H9 (cell line): Measurements from ENCODE around the gene HLF. TPM values are rescaled to one million over a fixed set of nuclear protein-coding genes. Genes with fewer than 3 reads are reported as not detected.

ENCODE experiments used
- DNase-seq: peaks from one replicate; pipeline ENCODE4 v3.0.0-alpha.2; 2017
- H2AFZ ChIP-seq: one replicate; pipeline ENCODE4 v1.6.1; 2013; ENCODE audit warnings: mild to moderate bottlenecking, low read length, control low read depth, moderate library complexity
- H2AK5ac ChIP-seq: 2 replicates; pipeline ENCODE4 v1.6.1; 2013; ENCODE audit warnings: low read length, control low read depth, mixed read lengths; ENCODE audit not compliant: insufficient read length
- H2BK120ac ChIP-seq: one replicate; pipeline ENCODE4 v1.6.1; 2013; ENCODE audit warnings: low read depth, mild to moderate bottlenecking, low read length, control low read depth, inconsistent platforms; ENCODE audit not compliant: poor library complexity, severe bottlenecking
- H2BK12ac ChIP-seq: 2 replicates; pipeline ENCODE4 v1.6.1; 2013; ENCODE audit warnings: low read length, control low read depth, mixed read lengths, low read depth; ENCODE audit not compliant: insufficient read length
- H2BK15ac ChIP-seq: 2 replicates; pipeline ENCODE4 v1.6.1; 2013; ENCODE audit warnings: low read depth, low read length, control low read depth
- H2BK20ac ChIP-seq: one replicate; pipeline ENCODE4 v1.6.1; 2013; ENCODE audit warnings: low read depth, mild to moderate bottlenecking, low read length, control low read depth, inconsistent platforms; ENCODE audit not compliant: poor library complexity, severe bottlenecking
- H2BK5ac ChIP-seq: 2 replicates; pipeline ENCODE4 v1.6.1; 2013; ENCODE audit warnings: low read length, control low read depth, mixed read lengths; ENCODE audit not compliant: insufficient read length
- H3K14ac ChIP-seq: 2 replicates; pipeline ENCODE4 v1.6.1; 2013; ENCODE audit warnings: low read length, control low read depth; ENCODE audit not compliant: insufficient read depth
- H3K18ac ChIP-seq: 2 replicates; pipeline ENCODE4 v1.6.1; 2013; ENCODE audit warnings: low read depth, mild to moderate bottlenecking, mixed read lengths, low read length, control low read depth; ENCODE audit not compliant: insufficient read length
- H3K23ac ChIP-seq: 2 replicates; pipeline ENCODE4 v1.6.1; 2013; ENCODE audit warnings: low read length, control low read depth, mixed read lengths, low read depth; ENCODE audit not compliant: insufficient read length
- H3K23me2 ChIP-seq: 2 replicates; pipeline ENCODE4 v1.6.1; 2013; ENCODE audit warnings: low read depth, mild to moderate bottlenecking, mixed read lengths, low read length, control low read depth; ENCODE audit not compliant: insufficient read length, poor library complexity, severe bottlenecking
- H3K27ac ChIP-seq: 2 replicates; pipeline ENCODE4 v1.5.1; 2013; ENCODE audit warnings: low read length, control low read depth, mixed read lengths, low read depth; ENCODE audit not compliant: insufficient read length
- H3K27me3 ChIP-seq: 2 replicates; pipeline ENCODE4 v1.6.1; 2013; ENCODE audit warnings: low read length, control low read depth, inconsistent platforms; ENCODE audit not compliant: insufficient read depth
- H3K4ac ChIP-seq: 2 replicates; pipeline ENCODE4 v1.6.1; 2013; ENCODE audit warnings: low read depth, mild to moderate bottlenecking, control low read depth, inconsistent platforms, low read length, moderate library complexity
- H3K4me1 ChIP-seq: 2 replicates; pipeline ENCODE4 v1.6.1; 2013; ENCODE audit warnings: low read length, control low read depth, inconsistent platforms; ENCODE audit not compliant: insufficient read depth
- H3K4me2 ChIP-seq: 2 replicates; pipeline ENCODE4 v1.6.1; 2013; ENCODE audit warnings: low read length, control low read depth, mixed read lengths; ENCODE audit not compliant: insufficient read length, insufficient read depth
- H3K56ac ChIP-seq: 2 replicates; pipeline ENCODE4 v1.6.1; 2013; ENCODE audit warnings: low read depth, mild to moderate bottlenecking, mixed read lengths, low read length, control low read depth; ENCODE audit not compliant: insufficient read length
- H3K79me1 ChIP-seq: 2 replicates; pipeline ENCODE4 v1.6.1; 2013; ENCODE audit warnings: low read depth, mild to moderate bottlenecking, moderate library complexity, low read length, control low read depth, inconsistent platforms; ENCODE audit not compliant: insufficient read depth, poor library complexity, severe bottlenecking
- H3K79me2 ChIP-seq: 2 replicates; pipeline ENCODE4 v1.6.1; 2013; ENCODE audit warnings: low read length, control low read depth, inconsistent platforms; ENCODE audit not compliant: insufficient read depth
- H3K9ac ChIP-seq: 2 replicates; pipeline ENCODE4 v1.6.1; 2013; ENCODE audit warnings: low read length, control low read depth, mixed read lengths; ENCODE audit not compliant: insufficient read length; ENCODE audit errors: extremely low read depth
- H3K9me3 ChIP-seq: one replicate; pipeline ENCODE4 v1.6.1; 2013; ENCODE audit warnings: low read depth, low read length, inconsistent platforms; ENCODE audit not compliant: control insufficient read depth
- H3T11ph ChIP-seq: one replicate; pipeline ENCODE4 v1.6.1; 2013; ENCODE audit warnings: mild to moderate bottlenecking, low read length, control low read depth, inconsistent platforms
- H4K20me1 ChIP-seq: one replicate; pipeline ENCODE4 v1.6.1; 2013; ENCODE audit not compliant: control insufficient read depth, insufficient read length, insufficient read depth
- H4K5ac ChIP-seq: 2 replicates; pipeline ENCODE4 v1.6.1; 2013; ENCODE audit warnings: low read depth, mild to moderate bottlenecking, mixed read lengths, low read length, control low read depth; ENCODE audit not compliant: insufficient read length
- H4K8ac ChIP-seq: replicated peaks from 2 replicates; pipeline ENCODE4 v1.6.1; 2013; ENCODE audit warnings: low read length, control low read depth, mixed read lengths, low read depth; ENCODE audit not compliant: insufficient read length
- H4K91ac ChIP-seq: 2 replicates; pipeline ENCODE4 v1.6.1; 2013; ENCODE audit warnings: low read depth, mild to moderate bottlenecking, moderate library complexity, mixed read lengths, low read length, control low read depth; ENCODE audit not compliant: insufficient read length
- H3K27ac Mint-ChIP-seq, 3 experiments: 2 replicates in 2 of 3; 3 replicates in 1 of 3; pipeline ENCODE4 v1.8.0; 2020 to 2021; ENCODE audit warnings: mixed read lengths in 3 of 3, mild to moderate bottlenecking in 1 of 3, moderate library complexity in 1 of 3
- H3K27me3 Mint-ChIP-seq: 2 replicates; pipeline ENCODE4 v1.8.0; 2021; ENCODE audit warnings: low read depth, mild to moderate bottlenecking, moderate library complexity, mixed read lengths
- H3K36me3 Mint-ChIP-seq, 3 experiments: 2 replicates in 2 of 3; 3 replicates in 1 of 3; pipeline ENCODE4 v1.8.0; 2020 to 2021; ENCODE audit warnings: low read depth in 3 of 3, mixed read lengths in 3 of 3; ENCODE audit not compliant: insufficient read depth in 1 of 3
- H3K4me1 Mint-ChIP-seq, 2 experiments: 2 replicates each; pipeline ENCODE4 v1.8.0; 2020; ENCODE audit warnings: mixed read lengths in 2 of 2
- H3K4me3 Mint-ChIP-seq, 2 experiments: 2 replicates in 1 of 2; 3 replicates in 1 of 2; pipeline ENCODE4 v1.8.0; 2020 to 2021; ENCODE audit warnings: mild to moderate bottlenecking in 2 of 2, mixed read lengths in 2 of 2, moderate library complexity in 1 of 2
- H3K9me3 Mint-ChIP-seq, 2 experiments: 2 replicates in 1 of 2; 3 replicates in 1 of 2; pipeline ENCODE4 v1.8.0; 2020; ENCODE audit warnings: mild to moderate bottlenecking in 2 of 2, mixed read lengths in 2 of 2, moderate library complexity in 1 of 2
- CTCF ChIP-seq: fragments of 200-600 bp; sonication (generic); conservative IDR thresholded peaks from 3 replicates; pipeline ENCODE4 v1.8.0; 2021; ENCODE audit warnings: antibody characterized with exemption, mild to moderate bottlenecking
- WGBS: extraction: QIAGEN DNeasy Blood & Tissue Kit; methylation state at CpG from one replicate; pipeline ENCODE4 v1.1.7; 2013; ENCODE audit warnings: missing lambda C conversion rate, low lambda C conversion rate, mixed read lengths; ENCODE audit not compliant: insufficient read length; ENCODE audit errors: extremely low coverage; 5-methylcytosine and 5-hydroxymethylcytosine counted together
- total RNA-seq: library from RNA; stranded (reverse); gene quantifications from 2 replicates; pipeline ENCODE4 v1.2.1, GENCODE V29; 2021

HLF gene
- total RNA-seq, 1 experiment from 2014 or later = 0.17 TPM

- no peak overlapping the region for H3K27ac ChIP-seq
- TF ChIP-seq CTCF = no peak
- H3K4me1 Mint-ChIP-seq = peaks cover 0 to 1% of the 10 kb centered on the region in 2 experiments; a peak in 1 of 4 replicates
- H3K23me2 ChIP-seq = no peaks in the 10 kb centered on the region
- no peak overlapping the region for H3K27ac Mint-ChIP-seq
- H2BK120ac ChIP-seq = no peak overlapping the region
- H3K18ac ChIP-seq = no peak overlapping the region
- no peak overlapping the region for H3K56ac ChIP-seq
- no peak overlapping the region for H2AK5ac ChIP-seq
- no peak for DNase-seq
- no peaks in the 10 kb centered on the region for H3K9me3 Mint-ChIP-seq
- H2BK12ac ChIP-seq = no peak overlapping the region
- H3K4me1 ChIP-seq = no peaks in the 10 kb centered on the region
- no peaks in the 10 kb centered on the region for H3K36me3 Mint-ChIP-seq
- no peak overlapping the region for H3K23ac ChIP-seq
- no peaks in the 10 kb centered on the region for H3K9me3 ChIP-seq
- H3K79me1 ChIP-seq = no peaks in the 10 kb centered on the region
- no peak overlapping the region for H3K4me2 ChIP-seq
- H3K9ac ChIP-seq = no peak overlapping the region
- no peaks in the 10 kb centered on the region for H3K27me3 ChIP-seq
- H2BK15ac ChIP-seq = no peak overlapping the region
- H4K8ac ChIP-seq = no peak overlapping the region
- no peak overlapping the region for H3T11ph ChIP-seq
- no peak overlapping the region for H4K91ac ChIP-seq
- no peak overlapping the region for H4K5ac ChIP-seq
- no peak overlapping the region for H2BK20ac ChIP-seq
- no peak overlapping the region for H3K4ac ChIP-seq
- H3K79me2 ChIP-seq = no peaks in the 10 kb centered on the region
- H4K20me1 ChIP-seq = no peaks in the 10 kb centered on the region
- no peak overlapping the region for H2AFZ ChIP-seq
- H2BK5ac ChIP-seq = no peak overlapping the region
- no peak overlapping the region for H3K4me3 Mint-ChIP-seq
- no CpG with 5 or more reads among the region's 3 CpGs for WGBS
- no peak overlapping the region for H3K14ac ChIP-seq
- H3K27me3 Mint-ChIP-seq = no peaks in the 10 kb centered on the region; the same call in 1 of the 2 replicates
These were observed 33.5 kb downstream of the HLF start for GRCh38 chr17:55298111-55298730.
